Caco-2 (cell line): ENCODE measurements around the gene TOR1B. TPM values are rescaled to one million over a fixed set of nuclear protein-coding genes. Genes with fewer than 3 reads are reported as not detected.

Experiments
- BruUV-seq: library from RNA; stranded (reverse); fragments of 400-500 nt; replicated peaks from 2 replicates; lab custom pipeline; 2021; lab: Mats Ljungman, UMichigan
- CTCF ChIA-PET: fragments of 300-600 bp; sonication (Branson Sonifier 250); formaldehyde crosslinking; loops from one replicate; lab custom pipeline; 2022; ENCODE audit warnings: antibody characterized with exemption; lab: Charles Lee
- POLR2A ChIA-PET: fragments of 300-600 bp; sonication (Branson Sonifier 250); formaldehyde crosslinking; loops from one replicate; lab custom pipeline; 2022; ENCODE audit warnings: antibody characterized with exemption; lab: Charles Lee
- DNase-seq, 2 experiments: peaks; one replicate each; pipeline versions ENCODE4 v3.0.0 to v3.0.0-alpha.2; 2020 to 2022
- H3K27me3 ChIP-seq: replicated peaks from 2 replicates; pipeline ENCODE4 v1.6.0; 2011; ENCODE audit warnings: low read length; ENCODE audit not compliant: control insufficient read depth, insufficient read depth
- H3K36me3 ChIP-seq: 2 replicates; pipeline ENCODE4 v1.5.1; 2011; ENCODE audit warnings: low read length; ENCODE audit not compliant: control insufficient read depth, insufficient read depth
- H3K4me1 ChIP-seq: fragments of 250-450 bp; sonication (Bioruptor Pico); 2 replicates; pipeline ENCODE4 v1.5.1; 2020; ENCODE audit warnings: mild to moderate bottlenecking
- H3K4me3 ChIP-seq: 2 replicates; pipeline ENCODE4 v1.5.1; 2011; ENCODE audit warnings: low read depth, mild to moderate bottlenecking, control low read depth, low read length
- H3K9me3 ChIP-seq: fragments of 250-450 bp; sonication (Bioruptor Pico); 2 replicates; pipeline ENCODE4 v1.5.1; 2020; ENCODE audit warnings: mild to moderate bottlenecking, moderate library complexity
- H3K27ac Mint-ChIP-seq: one replicate; pipeline ENCODE4 v1.8.0; 2022; ENCODE audit warnings: mixed read lengths; ENCODE audit not compliant: unreplicated experiment
- H3K27me3 Mint-ChIP-seq: one replicate; pipeline ENCODE4 v1.8.0; 2022; ENCODE audit warnings: mixed read lengths; ENCODE audit not compliant: insufficient read depth, unreplicated experiment
- H3K36me3 Mint-ChIP-seq: one replicate; pipeline ENCODE4 v1.8.0; 2022; ENCODE audit warnings: mild to moderate bottlenecking, mixed read lengths; ENCODE audit not compliant: insufficient read depth, unreplicated experiment
- H3K4me1 Mint-ChIP-seq: one replicate; pipeline ENCODE4 v1.8.0; 2022; ENCODE audit warnings: low read depth, mixed read lengths; ENCODE audit not compliant: unreplicated experiment
- H3K4me3 Mint-ChIP-seq: one replicate; pipeline ENCODE4 v1.8.0; 2022; ENCODE audit warnings: mild to moderate bottlenecking, moderate library complexity, mixed read lengths; ENCODE audit not compliant: unreplicated experiment
- H3K9me3 Mint-ChIP-seq: one replicate; pipeline ENCODE4 v1.8.0; 2022; ENCODE audit warnings: mixed read lengths; ENCODE audit not compliant: unreplicated experiment
- CTCF ChIP-seq, 2 experiments: fragments of 200-600 bp in 1 of 2; IDR thresholded peaks; 1 replicate in 1 of 2; 2 replicates in 1 of 2; pipeline versions ENCODE4 v1.5.1 to v1.8.0; 2011 to 2022; ENCODE audit warnings: antibody characterized with exemption in 1 of 2, control low read depth in 1 of 2, inconsistent platforms in 1 of 2, low read depth in 1 of 2, low read length in 1 of 2, mild to moderate bottlenecking in 1 of 2, moderate library complexity in 1 of 2; ENCODE audit not compliant: insufficient read depth in 1 of 2, severe bottlenecking in 1 of 2, unreplicated experiment in 1 of 2
- intact Hi-C: fragments of 100-400 bp; cut with micrococcal nuclease; formaldehyde crosslinking; loops from one replicate; pipeline ENCODE4 v1.10.0; 2022; ENCODE audit not compliant: unreplicated experiment
- total RNA-seq: library from RNA; stranded (reverse); gene quantifications from 2 replicates; pipeline ENCODE4 v1.2.3, GENCODE V29; 2022

TOR1B gene
- total RNA-seq, 1 experiment from 2014 or later, result 22.8 TPM

GRCh38 chr9:129776938-129777768, 25.8 kb upstream of the TOR1B start:
- BruUV-seq, result no TSS peak
- no peak overlapping the region for H3K27ac Mint-ChIP-seq
- no peak overlapping the region for H3K4me3 ChIP-seq
- no peak overlapping the region for H3K4me3 Mint-ChIP-seq
- no peaks in the 10 kb centered on the region for H3K9me3 ChIP-seq
- H3K36me3 ChIP-seq, result no peaks in the 10 kb centered on the region
- no peak for TF ChIP-seq CTCF (IDR thresholded peaks at IDR 0.05; ENCODE audit: insufficient read depth in 1 of 2, low read depth in 1 of 2, low read length in 1 of 2, severe bottlenecking in 1 of 2, unreplicated experiment in 1 of 2)
- H3K36me3 Mint-ChIP-seq, result peaks cover 6% of the 10 kb centered on the region
- intact Hi-C loops, result no loop called here
- peak in 1 of 2 experiments; percentile 60 for DNase-seq
- no peaks in the 10 kb centered on the region for H3K9me3 Mint-ChIP-seq
- POLR2A ChIA-PET, result interaction anchor here (0.6 kb wide), 2 partner anchors 1084 to 1244 kb away, joined by 3 to 5 read pairs; no protein-coding TSS in a partner anchor
- H3K4me1 ChIP-seq, result peaks cover 11% of the 10 kb centered on the region
- no peaks in the 10 kb centered on the region for H3K27me3 ChIP-seq
- H3K27me3 Mint-ChIP-seq, result peaks cover 6% of the 10 kb centered on the region
- peaks cover 6% of the 10 kb centered on the region for H3K4me1 Mint-ChIP-seq
- CTCF ChIA-PET, result interaction anchor here (0.5 to 2.9 kb wide), 4 partner anchors 11 to 751 kb away, joined by 3 to 12 read pairs (median 5); no protein-coding TSS in a partner anchor

GRCh38 chr9:129777769-129778130, 25.2 kb upstream of the TOR1B start:
- BruUV-seq, result no TSS peak
- peaks cover 6% of the 10 kb centered on the region for H3K27me3 Mint-ChIP-seq
- no peak overlapping the region for H3K4me3 Mint-ChIP-seq

More at GRCh38 chr9:129777769-129778130, 25.2 kb upstream of the TOR1B start:
- intact Hi-C loops, result no loop called here
- TF ChIP-seq CTCF (IDR thresholded peaks at IDR 0.05; ENCODE audit: insufficient read depth in 1 of 2, low read depth in 1 of 2, low read length in 1 of 2, severe bottlenecking in 1 of 2, unreplicated experiment in 1 of 2), result no peak
- DNase-seq, result no peak
- Histone ChIP-seq H3K4me1 (peaks cover 14% of the 10 kb centered on the region), H3K4me3 (no peak overlapping the region), H3K27me3 (no peaks in the 10 kb centered on the region), H3K36me3 (no peaks in the 10 kb centered on the region), H3K9me3 (no peaks in the 10 kb centered on the region)
- H3K27ac Mint-ChIP-seq, result no peak overlapping the region
- ChIA-PET CTCF (interaction anchor here (0.6 to 2.9 kb wide), 3 partner anchors 11 to 751 kb away, joined by 4 to 12 read pairs (median 6); no protein-coding TSS in a partner anchor), POLR2A (interaction anchor here (0.6 kb wide), 1 partner anchor 1084 kb away, joined by 5 read pairs; no protein-coding TSS in a partner anchor)
- peaks cover 6% of the 10 kb centered on the region for H3K4me1 Mint-ChIP-seq
- no peaks in the 10 kb centered on the region for H3K9me3 Mint-ChIP-seq
- peaks cover 6% of the 10 kb centered on the region for H3K36me3 Mint-ChIP-seq
